Tongue (tissue), 3 donors: ENCODE results near the gene AQP12A. TPM values are rescaled to one million over a fixed set of nuclear protein-coding genes. Genes with fewer than 3 reads are reported as not detected.

Experiments
- DNase-seq: peaks from one replicate; pipeline ENCODE4 v3.0.0-alpha.2; 2015
- small RNA-seq: library from RNA; depleted of rRNA; stranded (forward); fragments of <200 nt; gene quantifications from one replicate; pipeline ENCODE3, GENCODE V24; 2014; ENCODE audit warnings: low replicate concordance
- total RNA-seq: library from RNA; depleted of rRNA; stranded (reverse); fragments of >200 nt; gene quantifications from one replicate; pipeline ENCODE4 v1.2.3, GENCODE V29; 2014

Gene AQP12A
- total RNA-seq, 1 donor from 2014 or later = not detected

GRCh38 chr2:240745456-240745855 is 53.8 kb downstream of the AQP12A start:
- DNase-seq = no peak

GRCh38 chr2:240745962-240746361 is 54.3 kb downstream of the AQP12A start:
- no peak for DNase-seq

- DNase-seq = no peak
Observed at GRCh38 chr2:240746671-240747070, 55.0 kb downstream of the AQP12A start.

GRCh38 chr2:240747256-240747655 is 55.6 kb downstream of the AQP12A start:
- DNase-seq = no peak

Small RNAs within 50 kb of the gene (small RNA-seq; reads per million reads assigned to genes)
- not detected for gene AC011298.3

Other genes starting within 250 kb of the AQP12A start
- 6.6 TPM for gene ANKMY1, start 133.9 kb upstream of the AQP12A start, total RNA-seq
- 5.7 TPM for gene DUSP28, start 131.5 kb upstream of the AQP12A start, total RNA-seq
- 37.4 TPM for gene RNPEPL1, start 123.4 kb upstream of the AQP12A start, total RNA-seq
- 24.3 TPM for gene CAPN10, start 105.1 kb upstream of the AQP12A start, total RNA-seq
- gene GPR35, start 66.4 kb upstream of the AQP12A start, total RNA-seq = 1.1 TPM
- gene AQP12B, start 9.0 kb upstream of the AQP12A start, total RNA-seq = not detected
- gene KIF1A, start 128.4 kb downstream of the AQP12A start, total RNA-seq = 8.9 TPM
- not detected for gene AGXT, start 177.0 kb downstream of the AQP12A start, total RNA-seq
- 23.0 TPM for gene MAB21L4, start 204.3 kb downstream of the AQP12A start, total RNA-seq
- not detected for gene CROCC2, start 214.5 kb downstream of the AQP12A start, total RNA-seq